Panc1 (cell line): Measurements from ENCODE around the gene PHF10.

ENCODE experiments used
- CTCF ChIP-seq: fragments of 450-650 bp; IDR thresholded peaks from 2 replicates; pipeline ENCODE4 v1.5.1; 2017; ENCODE audit warnings: mild to moderate bottlenecking
- POLR2AphosphoS5 ChIP-seq: IDR thresholded peaks from 2 replicates; pipeline ENCODE4 v1.6.1; 2012; ENCODE audit warnings: mild to moderate bottlenecking, low read depth, low read length, moderate library complexity
- SIN3A ChIP-seq: IDR thresholded peaks from 2 replicates; pipeline ENCODE4 v1.6.1; 2012; ENCODE audit warnings: low read depth, mild to moderate bottlenecking, low read length, moderate library complexity, borderline replicate concordance; ENCODE audit not compliant: insufficient read depth
- TCF7L2 ChIP-seq: IDR thresholded peaks from 2 replicates; pipeline ENCODE4 v1.6.1; 2011; ENCODE audit warnings: mild to moderate bottlenecking, low read depth, low read length, inconsistent platforms

GRCh38 chr6:169689287-169689686 is 35.0 kb downstream of the PHF10 start:
- TF ChIP-seq SIN3A (no peak), CTCF (no peak), POLR2AphosphoS5 (no peak), TCF7L2 (no peak)
